Activated CD4-positive, alpha-beta T cell treated with anti-CD3 and anti-CD28 coated beads, Interleukin-2, amount 50 U/mL, for 16 hours (primary cell): Measurements from ENCODE around the gene PRCP.
"Not testable (repeated sequence)": the region's sequence is repeated elsewhere in the genome, so short reads cannot be mapped to it uniquely, and the experiment has no call there.

Experiments used
- DNase-seq: peaks from one replicate; pipeline ENCODE4 v3.0.0-alpha.2; 2020

Gene PRCP

GRCh38 chr11:82867495-82868082, 32.6 kb downstream of the PRCP start:
- DNase-seq, result peak; percentile 78

DNA sequence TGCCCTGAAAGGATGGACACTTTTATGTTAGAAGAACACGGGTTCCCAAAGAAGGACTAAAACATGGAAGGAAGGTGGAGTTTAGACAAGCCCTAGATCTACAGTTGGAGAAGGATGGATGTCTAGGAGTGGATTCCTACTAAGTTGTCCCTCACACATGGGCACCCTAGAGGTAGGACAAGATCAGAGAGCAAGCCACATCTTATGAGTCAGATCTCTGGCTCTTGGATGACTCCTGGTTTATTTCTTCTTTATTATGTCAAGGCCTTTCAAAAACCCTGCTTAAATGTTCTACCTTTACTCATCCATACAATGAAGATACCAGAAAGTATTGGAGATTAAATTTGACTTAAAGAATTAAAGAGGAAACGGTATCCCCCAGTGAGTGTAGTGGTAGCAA, 34.4 kb downstream of the PRCP start:
- no peak for DNase-seq

- DNase-seq, result peak; percentile 8
Observed at GRCh38 chr11:82864268-82864667, 36.0 kb downstream of the PRCP start.

DNA sequence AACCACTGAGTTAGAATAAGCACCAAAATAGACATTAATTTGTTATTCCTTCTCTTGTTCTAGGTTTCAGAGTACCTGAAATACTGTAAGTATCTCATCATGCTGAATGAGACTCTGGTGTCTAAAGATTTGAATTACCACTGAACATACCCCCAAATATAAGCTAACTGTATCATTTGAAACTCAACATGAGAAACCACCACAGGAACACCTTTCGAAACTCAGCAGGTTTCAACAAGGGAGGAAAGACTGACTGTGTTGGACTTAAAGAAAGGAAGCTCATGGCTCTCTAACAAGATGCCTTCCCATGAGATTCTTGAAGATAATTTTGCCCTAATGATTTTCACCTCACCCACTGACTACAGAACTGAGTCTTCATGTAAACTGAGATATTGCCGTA, 37.0 kb downstream of the PRCP start:
- no peak for DNase-seq

DNA sequence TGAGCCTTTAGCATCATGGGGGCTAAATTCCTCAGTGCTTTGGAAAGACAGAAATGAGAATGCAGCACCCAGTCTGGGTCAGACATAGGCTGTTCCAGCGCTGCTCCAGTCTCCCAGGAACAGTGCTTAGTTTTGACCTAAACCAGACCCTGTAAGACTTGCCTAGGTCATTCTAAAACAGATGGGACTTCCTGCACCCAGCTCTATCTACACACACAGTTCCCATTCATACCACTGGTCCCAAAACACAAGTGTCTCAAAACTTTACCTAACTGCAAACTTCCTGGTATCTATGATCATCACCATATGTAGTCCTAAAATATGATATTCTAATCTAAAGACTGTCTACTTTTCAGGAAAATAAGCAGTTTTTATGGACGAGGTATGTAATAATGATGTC, 37.9 kb downstream of the PRCP start:
- DNase-seq, result no peak

DNA sequence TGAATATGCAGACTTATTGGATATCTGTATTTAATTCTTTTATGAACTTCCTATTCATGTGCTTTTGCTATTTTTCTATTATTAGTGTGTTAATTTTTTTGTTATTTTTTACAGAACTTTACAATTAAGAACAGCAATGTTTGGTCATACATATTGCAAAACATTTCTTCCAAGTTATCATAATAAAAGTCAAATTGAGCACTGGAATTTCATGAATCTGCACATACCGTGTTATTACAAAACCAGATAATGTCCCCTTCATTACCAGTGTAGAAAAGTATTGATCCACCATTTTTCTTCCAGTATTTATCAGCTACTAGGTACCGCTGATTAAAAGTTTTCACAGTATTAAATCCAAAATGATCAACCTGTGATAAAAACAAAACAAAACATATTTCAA, 40.5 kb downstream of the PRCP start:
- no peak for DNase-seq

DNA sequence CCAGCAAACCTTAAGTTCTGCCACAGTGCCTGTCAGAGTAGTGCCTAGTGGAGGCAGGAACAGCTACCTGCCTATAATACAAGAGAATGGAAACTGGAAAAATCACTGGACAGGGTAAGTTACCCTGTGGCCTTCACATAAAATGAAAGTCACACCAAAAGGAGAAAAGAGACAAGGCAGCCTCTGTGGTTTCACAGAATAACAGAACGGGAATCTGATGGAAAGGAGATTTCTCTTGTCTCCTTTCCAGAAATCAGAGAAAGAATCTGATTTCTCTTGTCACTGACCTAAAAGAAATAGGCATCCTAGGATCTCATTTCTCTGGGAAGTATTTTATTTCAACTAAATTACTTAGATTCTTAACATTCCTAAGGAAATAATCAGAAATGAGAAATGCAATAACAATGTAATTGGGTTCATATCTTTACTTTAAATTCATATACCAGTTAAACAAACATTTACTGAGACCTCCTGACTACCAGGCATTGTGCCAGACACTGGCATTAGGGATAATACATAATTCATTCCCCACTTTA, 41.6 kb downstream of the PRCP start:
- DNase-seq, result no peak

DNA sequence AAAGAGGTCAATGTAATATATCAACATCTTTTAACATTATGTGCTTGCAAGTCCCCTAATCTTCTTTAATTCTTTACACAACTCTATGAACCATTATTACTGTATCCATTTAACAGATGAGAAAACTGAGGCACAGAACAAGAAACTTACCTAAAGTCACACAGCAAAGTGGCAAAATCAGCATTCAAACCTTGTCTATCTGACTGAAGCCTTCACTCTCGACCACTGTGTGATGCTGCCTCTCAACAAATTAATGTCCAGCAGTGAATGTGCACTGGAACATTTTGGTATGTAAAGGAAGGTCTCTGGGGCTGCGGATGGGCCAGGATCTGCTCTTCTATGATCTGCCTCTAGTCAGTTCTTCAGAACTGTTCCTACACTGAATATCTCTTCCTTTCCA, 42.1 kb downstream of the PRCP start:
- DNase-seq, result no peak

DNA sequence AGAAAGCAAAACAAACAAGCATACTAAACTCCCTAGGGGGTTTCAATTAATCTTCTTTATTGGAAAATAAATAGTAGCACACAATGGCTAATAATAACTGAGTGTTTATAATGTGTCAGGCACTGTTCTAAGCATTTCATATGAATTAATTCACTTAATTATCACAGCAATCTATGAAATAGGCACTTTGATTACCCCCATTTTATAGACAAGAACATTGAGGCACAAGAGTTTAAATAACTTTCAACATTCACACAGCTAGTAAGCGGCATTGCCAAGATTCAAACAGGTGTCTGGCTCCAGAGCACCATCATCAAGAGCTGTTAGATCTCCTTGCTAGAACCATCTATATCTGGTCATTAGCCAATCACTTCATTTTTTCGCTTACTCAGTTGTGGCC, 43.1 kb downstream of the PRCP start:
- DNase-seq, result no peak

- no peak for DNase-seq
Observed at GRCh38 chr11:82855616-82856015, 44.6 kb downstream of the PRCP start.

GRCh38 chr11:82854916-82855315, 45.3 kb downstream of the PRCP start:
- DNase-seq, result not testable (repeated sequence)

GRCh38 chr11:82854242-82854641, 46.0 kb downstream of the PRCP start:
- no peak for DNase-seq

DNA sequence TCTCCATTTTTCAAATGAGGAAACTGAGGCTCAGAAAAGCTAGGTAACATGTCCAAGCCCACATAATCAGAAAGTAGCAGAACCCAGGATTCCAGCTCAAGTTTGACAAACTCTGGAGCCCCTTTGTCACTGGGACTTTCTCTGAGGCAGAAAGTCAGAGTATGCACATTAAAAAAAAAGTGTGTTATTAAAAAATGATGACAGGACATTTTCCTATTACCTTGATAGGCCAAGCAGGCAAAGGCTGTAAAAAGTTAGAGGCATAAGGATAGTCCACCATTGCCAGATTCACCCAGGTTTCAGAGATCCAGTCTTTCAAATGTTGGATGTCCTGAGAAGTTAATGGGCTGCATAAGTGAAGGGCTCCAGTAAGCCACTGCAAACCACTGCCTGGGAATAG, 51.4 kb downstream of the PRCP start:
- DNase-seq, result no peak

- DNase-seq, result no peak
Observed at GRCh38 chr11:82845356-82846353, 54.6 kb downstream of the PRCP start.

DNA sequence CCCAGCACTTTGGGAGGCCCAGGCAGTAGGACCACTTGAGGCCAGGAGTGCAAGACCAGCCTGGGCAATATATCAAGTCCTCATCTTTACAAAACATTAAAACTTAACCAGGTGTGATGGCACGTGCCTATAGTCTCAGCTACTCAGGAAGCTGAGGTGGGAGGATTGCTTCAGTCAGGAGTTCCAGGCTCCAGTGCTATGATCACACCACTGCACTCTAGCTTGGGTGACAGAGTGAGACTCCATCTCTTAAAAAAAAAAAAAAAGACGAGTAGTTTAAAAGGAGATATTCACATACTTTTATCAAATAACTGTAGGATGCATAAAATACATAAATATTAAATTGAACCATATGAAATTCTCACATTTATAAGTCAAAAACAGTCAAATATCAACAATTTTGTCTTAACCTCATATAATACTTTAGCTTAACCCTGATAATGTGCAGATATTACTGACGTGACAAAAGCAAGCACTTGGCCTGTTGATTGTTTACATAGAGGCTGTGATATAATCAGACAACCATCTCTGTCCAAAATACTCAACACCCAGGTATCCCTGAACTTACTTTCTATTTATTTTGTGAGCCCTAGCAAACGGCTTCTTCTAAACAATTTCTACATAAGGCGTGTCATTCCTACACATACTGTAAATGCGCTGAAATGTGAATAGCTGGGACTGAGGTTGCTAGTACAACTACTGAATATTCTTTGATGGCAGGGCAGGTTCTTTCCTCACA, 57.0 kb downstream of the PRCP start:
- DNase-seq, result no peak

DNA sequence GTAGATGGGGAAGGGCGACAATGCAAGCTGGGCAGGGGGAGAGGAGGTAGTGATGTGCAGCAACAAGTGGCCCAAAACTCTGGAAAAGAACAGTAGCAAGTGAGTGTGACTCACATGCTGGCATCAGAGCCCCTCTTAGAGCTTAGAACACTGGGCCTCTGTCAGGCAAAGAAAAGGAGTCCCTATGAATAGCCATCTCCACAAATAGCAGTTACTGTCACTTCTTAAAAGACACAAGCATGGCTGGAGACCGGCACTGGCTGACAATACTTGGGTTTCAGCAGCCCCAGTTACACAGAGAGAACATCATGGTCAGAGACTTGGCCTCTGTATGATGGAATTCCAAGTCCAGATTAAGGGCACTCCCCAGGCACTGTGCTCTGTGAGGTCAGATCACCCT, 58.2 kb downstream of the PRCP start:
- DNase-seq, result no peak

DNA sequence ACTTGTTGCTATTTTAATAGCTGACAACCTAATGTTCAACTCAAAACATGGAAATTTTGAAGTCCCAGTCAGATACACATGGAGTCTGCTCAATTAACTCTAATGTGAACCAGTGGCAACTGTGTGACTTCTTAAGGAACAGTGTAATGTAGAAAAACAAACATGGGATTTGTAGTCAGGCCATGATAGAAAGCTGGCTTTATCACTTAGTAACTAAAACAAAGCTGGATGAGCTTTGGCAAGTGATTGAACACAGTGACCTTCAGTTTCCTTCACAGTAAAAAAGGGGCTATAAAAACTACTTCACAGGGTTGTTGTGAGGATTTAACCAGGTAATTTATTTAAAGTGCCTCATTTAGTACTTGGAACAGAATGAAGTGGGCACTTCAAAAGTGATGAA, 62.6 kb downstream of the PRCP start:
- DNase-seq, result no peak

GRCh38 chr11:82832983-82833382, 67.2 kb downstream of the PRCP start:
- DNase-seq, result no peak

GRCh38 chr11:82831364-82831763, 68.9 kb downstream of the PRCP start:
- no peak for DNase-seq

- DNase-seq, result no peak
Observed at GRCh38 chr11:82830746-82831145, 69.5 kb downstream of the PRCP start.

DNA sequence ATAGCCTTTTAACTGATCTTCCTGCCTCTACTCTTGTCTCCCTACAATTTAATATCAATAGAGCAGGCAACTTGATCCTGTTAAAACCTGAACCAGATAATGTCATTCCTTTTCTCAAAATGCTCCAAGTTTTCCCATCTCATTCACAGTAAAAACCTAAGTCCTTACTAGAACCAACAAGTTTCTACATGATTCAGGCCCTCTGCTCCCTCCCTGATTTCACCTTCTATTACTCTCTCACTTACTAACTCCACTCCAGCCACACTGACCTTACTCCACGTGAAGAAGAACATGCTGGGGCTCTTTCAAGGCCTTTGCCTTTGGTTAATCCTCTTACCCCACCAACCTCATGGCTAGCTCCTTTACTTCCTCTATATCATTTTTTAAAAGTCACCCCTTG, 71.1 kb downstream of the PRCP start:
- no peak for DNase-seq

GRCh38 chr11:82828472-82828871, 71.8 kb downstream of the PRCP start:
- no peak for DNase-seq

- DNase-seq, result no peak
Observed at GRCh38 chr11:82826526-82826925, 73.7 kb downstream of the PRCP start.
